ENCODE data around the gene OPA3. TPM values are rescaled to one million over a fixed set of nuclear protein-coding genes. Genes with fewer than 3 reads are reported as not detected.
A peak's percentile ranks its signal among the peaks of the same experiment; 100 is the strongest.

The OPA3 gene
- total RNA-seq, 2 donors from 2014 or later = 12.9 to 15.4 TPM

- peaks cover 10% of the 10 kb centered on the region for H3K36me3 ChIP-seq (ENCODE audit: control insufficient read depth, insufficient read depth, low read length)
- no peak overlapping the region for H3K27ac ChIP-seq (ENCODE audit: low read depth, low read length)
- H3K4me3 ChIP-seq (ENCODE audit: low read length) = peak overlapping the region; percentile 99
- no peaks in the 10 kb centered on the region for H3K27me3 ChIP-seq (ENCODE audit: control insufficient read depth, insufficient read depth, low read length, poor library complexity, severe bottlenecking)
- Mint-ChIP-seq H3K36me3 (ENCODE audit: low read depth) (peaks cover 12% of the 10 kb centered on the region), H3K4me3 (peak overlapping the region; percentile 91), H3K27ac (peak overlapping the region; percentile 81), H3K4me1 (peaks cover 21% of the 10 kb centered on the region), H3K27me3 (ENCODE audit: insufficient read depth) (peaks cover 12% of the 10 kb centered on the region), H3K9me3 (no peaks in the 10 kb centered on the region)
- 84% methylated on average over 4 of the region's 5 CpGs; no CpG with 5 or more reads in 1 of the 2 experiments for WGBS, 2 experiments (ENCODE audit: insufficient coverage in 1 of 2, insufficient read length in 1 of 2)
- H3K9ac ChIP-seq (ENCODE audit: extremely low read depth, low read length, poor library complexity, severe bottlenecking) = no peak overlapping the region
- no peak for DNase-seq
- no peak for TF ChIP-seq CTCF (conservative IDR thresholded peaks at IDR 0.05)
- peaks cover 5% of the 10 kb centered on the region for H3K4me1 ChIP-seq (ENCODE audit: control insufficient read depth, insufficient read depth, low read length)
- H3K9me3 ChIP-seq (ENCODE audit: control insufficient read depth, low read length) = no peaks in the 10 kb centered on the region
Observed at GRCh38 chr19:45505996-45506245, 78.7 kb downstream of the OPA3 start.

GRCh38 chr19:45505151-45505995, 79.2 kb downstream of the OPA3 start:
- Mint-ChIP-seq H3K4me3 (peak overlapping the region; percentile 91), H3K9me3 (no peaks in the 10 kb centered on the region), H3K4me1 (peaks cover 21% of the 10 kb centered on the region), H3K27me3 (ENCODE audit: insufficient read depth) (peaks cover 16% of the 10 kb centered on the region), H3K27ac (peak overlapping the region; percentile 81), H3K36me3 (ENCODE audit: low read depth) (peaks cover 8% of the 10 kb centered on the region)
- H3K4me3 ChIP-seq (ENCODE audit: low read length) = no peak overlapping the region
- H3K27me3 ChIP-seq (ENCODE audit: control insufficient read depth, insufficient read depth, low read length, poor library complexity, severe bottlenecking) = no peaks in the 10 kb centered on the region
- peaks cover 4% of the 10 kb centered on the region for H3K36me3 ChIP-seq (ENCODE audit: control insufficient read depth, insufficient read depth, low read length)
- H3K4me1 ChIP-seq (ENCODE audit: control insufficient read depth, insufficient read depth, low read length) = peaks cover 5% of the 10 kb centered on the region
- H3K9me3 ChIP-seq (ENCODE audit: control insufficient read depth, low read length) = no peaks in the 10 kb centered on the region
- no peak overlapping the region for H3K27ac ChIP-seq (ENCODE audit: low read depth, low read length)
- no peak for TF ChIP-seq CTCF (conservative IDR thresholded peaks at IDR 0.05)
- no peak overlapping the region for H3K9ac ChIP-seq (ENCODE audit: extremely low read depth, low read length, poor library complexity, severe bottlenecking)
- WGBS, 2 experiments (ENCODE audit: insufficient coverage in 1 of 2, insufficient read length in 1 of 2) = 91% methylated on average over 5 to 8 of the region's 8 CpGs
- no peak for DNase-seq

- Histone ChIP-seq H3K27me3 (ENCODE audit: control insufficient read depth, insufficient read depth, low read length, poor library complexity, severe bottlenecking) (peaks cover 15% of the 10 kb centered on the region), H3K4me3 (ENCODE audit: low read length) (no peak overlapping the region), H3K9me3 (ENCODE audit: control insufficient read depth, low read length) (no peaks in the 10 kb centered on the region), H3K27ac (ENCODE audit: low read depth, low read length) (no peak overlapping the region), H3K4me1 (ENCODE audit: control insufficient read depth, insufficient read depth, low read length) (no peaks in the 10 kb centered on the region), H3K9ac (ENCODE audit: extremely low read depth, low read length, poor library complexity, severe bottlenecking) (no peak overlapping the region), H3K36me3 (ENCODE audit: control insufficient read depth, insufficient read depth, low read length) (no peaks in the 10 kb centered on the region)
- Mint-ChIP-seq H3K27ac (no peak overlapping the region), H3K9me3 (no peaks in the 10 kb centered on the region), H3K27me3 (ENCODE audit: insufficient read depth) (peaks cover 31% of the 10 kb centered on the region), H3K4me1 (peaks cover 15% of the 10 kb centered on the region), H3K36me3 (ENCODE audit: low read depth) (peaks cover 3% of the 10 kb centered on the region), H3K4me3 (no peak overlapping the region)
- TF ChIP-seq CTCF (conservative IDR thresholded peaks at IDR 0.05) = no peak
- WGBS, 2 experiments (ENCODE audit: insufficient coverage in 1 of 2, insufficient read length in 1 of 2) = 94 to 95% methylated on average over 5 to 9 of the region's 9 CpGs
- DNase-seq = no peak
Observed at GRCh38 chr19:45503909-45504308, 80.7 kb downstream of the OPA3 start.

Measured in endodermal cell (in vitro differentiated cells).